Keratinocyte (primary cell): ENCODE measurements around the gene PSMD2. TPM values are rescaled to one million over a fixed set of nuclear protein-coding genes. Genes with fewer than 3 reads are reported as not detected.

ENCODE experiments used
- DNase-seq: peaks from one replicate; pipeline ENCODE4 v3.0.0-alpha.2; 2011; ENCODE audit warnings: low read depth, missing footprints, low spot score
- FAIRE-seq: peaks from 2 replicates; lab custom pipeline; 2011; peaks lifted over from hg19 to GRCh38; lab: Jason Lieb, UNC
- H2AFZ ChIP-seq: 2 replicates; pipeline ENCODE4 v1.6.0; 2012; ENCODE audit warnings: low read length, control low read depth, inconsistent platforms; ENCODE audit not compliant: control insufficient read depth
- H3K27ac ChIP-seq: 2 replicates; pipeline ENCODE4 v1.5.1; 2011; ENCODE audit warnings: low read length; ENCODE audit not compliant: control insufficient read depth, insufficient read depth
- H3K27me3 ChIP-seq: 3 replicates; pipeline ENCODE4 v1.6.0; 2011; ENCODE audit warnings: low read length; ENCODE audit not compliant: control insufficient read depth, insufficient read depth; ENCODE audit errors: extremely low read depth
- H3K36me3 ChIP-seq, 2 experiments: 2 replicates in 1 of 2; 3 replicates in 1 of 2; pipeline ENCODE4 v1.5.1; 2011; ENCODE audit warnings: low read length in 2 of 2, mild to moderate bottlenecking in 1 of 2; ENCODE audit not compliant: control insufficient read depth in 2 of 2, insufficient read depth in 2 of 2; ENCODE audit errors: extremely low read depth in 1 of 2
- H3K4me1 ChIP-seq: 3 replicates; pipeline ENCODE4 v1.5.1; 2011; ENCODE audit warnings: low read length; ENCODE audit not compliant: control insufficient read depth, insufficient read depth; ENCODE audit errors: extremely low read depth
- H3K4me2 ChIP-seq: 3 replicates; pipeline ENCODE4 v1.6.0; 2011; ENCODE audit warnings: low read depth, low read length; ENCODE audit not compliant: control insufficient read depth, insufficient read depth; ENCODE audit errors: extremely low read depth
- H3K4me3 ChIP-seq, 3 experiments: fragments of 200-600 bp in 1 of 3; sonication (generic) in 1 of 3; 2 replicates in 2 of 3; 3 replicates in 1 of 3; pipeline ENCODE4 v1.5.1; 2011 to 2016; ENCODE audit warnings: low read length in 3 of 3, mild to moderate bottlenecking in 3 of 3, control low read depth in 2 of 3, inconsistent platforms in 1 of 3, low read depth in 1 of 3, mixed read lengths in 1 of 3, mixed run types in 1 of 3, moderate library complexity in 1 of 3; ENCODE audit not compliant: control insufficient read depth in 2 of 3, insufficient read depth in 2 of 3; ENCODE audit errors: extremely low read depth in 1 of 3
- H3K79me2 ChIP-seq: 2 replicates; pipeline ENCODE4 v1.6.0; 2012; ENCODE audit warnings: low read length; ENCODE audit not compliant: control insufficient read depth, insufficient read depth
- H3K9ac ChIP-seq: 3 replicates; pipeline ENCODE4 v1.6.0; 2011; ENCODE audit warnings: low read length; ENCODE audit not compliant: control insufficient read depth, insufficient read depth; ENCODE audit errors: extremely low read depth
- H3K9me1 ChIP-seq: 3 replicates; pipeline ENCODE4 v1.6.0; 2011; ENCODE audit warnings: low read length; ENCODE audit not compliant: control insufficient read depth, insufficient read depth; ENCODE audit errors: extremely low read depth
- H3K9me3 ChIP-seq: 2 replicates; pipeline ENCODE4 v1.5.1; 2012; ENCODE audit warnings: low read depth, low read length; ENCODE audit not compliant: control insufficient read depth
- H4K20me1 ChIP-seq: 3 replicates; pipeline ENCODE4 v1.6.0; 2011; ENCODE audit warnings: low read length; ENCODE audit not compliant: control insufficient read depth, insufficient read depth; ENCODE audit errors: extremely low read depth
- EZH2 ChIP-seq: IDR thresholded peaks from one replicate; pipeline ENCODE4 v1.6.1; 2012; ENCODE audit warnings: inconsistent platforms, mild to moderate bottlenecking, low read length, moderate library complexity
- dilution Hi-C: fragments of 300-500 bp; cut with MboI; formaldehyde crosslinking; loops from one replicate; pipeline ENCODE4 v1.7.0; 2020; ENCODE audit warnings: low sequenced_read_pairs; ENCODE audit not compliant: extremely low pct_ligation_motif_present
- polyA plus RNA-seq, 5 experiments: library from polyadenylated mRNA; depleted of rRNA in 3 of 5; stranded (reverse) in 3 of 5; stranded (forward) in 1 of 5; unstranded in 1 of 5; fragments of >200 nt; gene quantifications; 1 replicate in 1 of 5; 2 replicates in 3 of 5; 3 replicates in 1 of 5; pipeline versions ENCODE4 v1.2.1 to v1.2.3, GENCODE V29; 2011 to 2012; ENCODE audit warnings: missing spikeins in 2 of 5, low read depth in 1 of 5, low replicate concordance in 1 of 5
- TF ChIP-seq, protein P1 (sequence below), 3 experiments: IDR thresholded peaks in 1 of 3; conservative IDR thresholded peaks in 1 of 3; optimal IDR thresholded peaks in 1 of 3; 2 replicates in 2 of 3; 3 replicates in 1 of 3; pipeline versions ENCODE3 to v1.5.1; 2011; ENCODE audit warnings: low read length in 3 of 3, mild to moderate bottlenecking in 3 of 3, moderate library complexity in 2 of 3, control low read depth in 1 of 3, inconsistent platforms in 1 of 3; ENCODE audit not compliant: insufficient read depth in 2 of 3; ENCODE audit errors: extremely low read depth in 1 of 3

PSMD2 gene
- polyA plus RNA-seq, 1 donor (not counting 4 experiments of a cell fraction or from before 2014, with no cell fraction given): 593 TPM

DNA sequence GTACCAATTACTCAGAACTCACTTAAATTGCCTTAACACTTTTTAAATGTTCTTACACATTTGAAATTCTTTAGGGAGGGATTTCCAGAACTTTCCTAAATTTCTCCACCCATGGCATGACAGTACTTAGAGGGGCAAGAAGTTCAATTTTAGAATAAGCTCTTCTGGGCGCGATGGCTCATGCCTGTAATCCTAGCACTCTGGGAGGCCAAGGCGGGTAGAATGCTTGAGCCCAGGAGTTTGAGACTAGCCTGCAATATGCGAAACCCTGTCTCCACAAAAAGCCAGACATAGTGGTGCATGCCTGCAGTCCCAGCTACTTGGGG is 49.0 kb downstream of the PSMD2 start:
- Histone ChIP-seq H4K20me1 (no peaks in the 10 kb centered on the region), H3K4me3 (no peak overlapping the region), H3K9me1 (no peaks in the 10 kb centered on the region), H3K4me1 (peaks cover 11% of the 10 kb centered on the region), H3K36me3 (peaks cover 11 to 13% of the 10 kb centered on the region in 2 experiments), H3K9ac (no peak overlapping the region), H3K79me2 (no peaks in the 10 kb centered on the region), H3K9me3 (no peaks in the 10 kb centered on the region), H3K27me3 (no peaks in the 10 kb centered on the region), H3K4me2 (no peak overlapping the region), H2AFZ (no peak overlapping the region), H3K27ac (no peak overlapping the region)
- DNase-seq (no peak), FAIRE-seq (no peak)
- TF ChIP-seq EZH2: no peak
- TF ChIP-seq, protein P1, sequence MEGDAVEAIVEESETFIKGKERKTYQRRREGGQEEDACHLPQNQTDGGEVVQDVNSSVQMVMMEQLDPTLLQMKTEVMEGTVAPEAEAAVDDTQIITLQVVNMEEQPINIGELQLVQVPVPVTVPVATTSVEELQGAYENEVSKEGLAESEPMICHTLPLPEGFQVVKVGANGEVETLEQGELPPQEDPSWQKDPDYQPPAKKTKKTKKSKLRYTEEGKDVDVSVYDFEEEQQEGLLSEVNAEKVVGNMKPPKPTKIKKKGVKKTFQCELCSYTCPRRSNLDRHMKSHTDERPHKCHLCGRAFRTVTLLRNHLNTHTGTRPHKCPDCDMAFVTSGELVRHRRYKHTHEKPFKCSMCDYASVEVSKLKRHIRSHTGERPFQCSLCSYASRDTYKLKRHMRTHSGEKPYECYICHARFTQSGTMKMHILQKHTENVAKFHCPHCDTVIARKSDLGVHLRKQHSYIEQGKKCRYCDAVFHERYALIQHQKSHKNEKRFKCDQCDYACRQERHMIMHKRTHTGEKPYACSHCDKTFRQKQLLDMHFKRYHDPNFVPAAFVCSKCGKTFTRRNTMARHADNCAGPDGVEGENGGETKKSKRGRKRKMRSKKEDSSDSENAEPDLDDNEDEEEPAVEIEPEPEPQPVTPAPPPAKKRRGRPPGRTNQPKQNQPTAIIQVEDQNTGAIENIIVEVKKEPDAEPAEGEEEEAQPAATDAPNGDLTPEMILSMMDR (optimal IDR thresholded peaks at IDR 0.05 in 1 of 3, IDR thresholded peaks at IDR 0.05 in 1 of 3, conservative IDR thresholded peaks at IDR 0.05 in 1 of 3; ENCODE audit: extremely low read depth in 1 of 3, insufficient read depth in 2 of 3, low read length in 3 of 3): no peak
- dilution Hi-C loops: no loop called here

DNA sequence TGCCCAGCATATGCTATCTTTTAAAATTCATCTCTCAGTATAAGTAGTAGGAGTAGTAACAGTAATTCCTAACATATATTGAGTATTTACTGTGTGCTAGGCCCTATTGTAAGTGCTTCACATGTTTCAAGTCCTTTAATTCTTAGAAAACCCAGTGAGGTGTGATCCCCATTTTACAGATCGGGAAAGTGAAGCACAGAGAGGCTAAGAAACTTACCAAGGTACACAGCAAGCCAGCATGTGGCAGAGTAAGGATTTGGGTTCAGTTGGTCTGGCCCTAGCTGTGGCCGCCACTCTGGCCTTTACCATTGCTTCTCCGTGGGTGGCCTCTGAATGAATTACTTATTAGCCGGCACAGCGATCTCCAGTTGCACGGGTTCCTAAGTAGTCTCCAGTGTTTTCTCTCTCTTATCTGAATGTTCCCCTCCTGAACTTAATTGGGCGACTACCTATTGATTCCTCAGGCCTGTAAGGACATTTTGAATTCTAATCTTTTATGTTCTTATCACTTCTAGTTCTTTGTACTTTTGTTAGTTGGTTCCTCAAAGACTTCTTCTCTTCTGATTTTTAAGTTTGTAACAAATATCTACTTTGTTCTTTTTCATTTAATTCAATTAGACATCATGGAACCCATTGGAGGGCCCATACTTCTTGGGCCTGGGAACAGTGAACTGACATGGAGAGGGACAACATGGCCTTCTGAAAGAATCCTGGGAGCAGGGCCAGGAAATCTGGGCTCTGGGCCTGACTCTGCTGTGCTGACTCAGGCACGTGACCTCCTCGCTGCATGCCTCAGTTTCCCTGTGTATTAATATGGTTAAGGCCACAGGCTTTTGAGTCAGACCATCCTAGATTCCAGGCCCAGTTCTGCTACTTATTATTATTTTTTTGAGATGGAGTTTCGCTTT is 50.8 kb downstream of the PSMD2 start:
- FAIRE-seq: no peak
- H4K20me1 ChIP-seq: no peaks in the 10 kb centered on the region
- no peak for DNase-seq
- peaks cover 10 to 11% of the 10 kb centered on the region in 2 experiments for H3K36me3 ChIP-seq
- H3K4me1 ChIP-seq: peaks cover 3% of the 10 kb centered on the region
- no peak overlapping the region for H3K27ac ChIP-seq
- TF ChIP-seq, protein P1 (optimal IDR thresholded peaks at IDR 0.05 in 1 of 3, IDR thresholded peaks at IDR 0.05 in 1 of 3, conservative IDR thresholded peaks at IDR 0.05 in 1 of 3; ENCODE audit: extremely low read depth in 1 of 3, insufficient read depth in 2 of 3, low read length in 3 of 3): no peak
- TF ChIP-seq EZH2: no peak
- no peak overlapping the region for H3K4me2 ChIP-seq
- H3K27me3 ChIP-seq: no peaks in the 10 kb centered on the region
- H3K79me2 ChIP-seq: no peaks in the 10 kb centered on the region
- no peak overlapping the region for H3K4me3 ChIP-seq
- H2AFZ ChIP-seq: no peak overlapping the region
- H3K9me3 ChIP-seq: no peaks in the 10 kb centered on the region
- H3K9me1 ChIP-seq: no peaks in the 10 kb centered on the region
- no peak overlapping the region for H3K9ac ChIP-seq
- dilution Hi-C loops: no loop called here
